ENCODE results near the gene CYP1B1. TPM values are rescaled to one million over a fixed set of nuclear protein-coding genes. Genes with fewer than 3 reads are reported as not detected.

CYP1B1 gene
- total and polyA plus RNA-seq, 2 of the 4 experiments (the other 2 are of a cell fraction), result 0.65 to 1.1 TPM

- DNase-seq (peak; percentile 19), ATAC-seq (ENCODE audit: low read depth) (no peak)
- no peak overlapping the region for H2AK9ac ChIP-seq (replicated peaks; ENCODE audit: low read depth, low read length, poor library complexity)
- ChIA-PET CTCF (no interaction called here), POLR2A (ENCODE audit: unreplicated experiment) (no interaction called here)
- no peaks in the 10 kb centered on the region for H4K20me1 ChIP-seq (ENCODE audit: insufficient read depth, low read length)
- H3K27me3 ChIP-seq (ENCODE audit: control insufficient read depth, insufficient read depth, low read length), result peaks cover 26% of the 10 kb centered on the region
- no peaks in the 10 kb centered on the region for H3K79me1 ChIP-seq (ENCODE audit: low read depth in 1 of 2, low read length in 2 of 2)
- peaks cover 2% of the 10 kb centered on the region; the same call in 1 of the 2 replicates for H3K9me3 ChIP-seq (ENCODE audit: control insufficient read depth, insufficient read depth, low read length)
- no peak overlapping the region for H2AFZ ChIP-seq (replicated peaks; ENCODE audit: low read length, poor library complexity)
- H3K4me2 ChIP-seq (ENCODE audit: low read depth, low read length), result no peak overlapping the region
- H3K18ac ChIP-seq (ENCODE audit: low read depth, low read length), result no peak overlapping the region
- no peak overlapping the region for H2AK5ac ChIP-seq (ENCODE audit: low read depth, low read length)
- H3K56ac ChIP-seq (ENCODE audit: extremely low read depth, insufficient read depth, low read length), result no peak overlapping the region
- H3K4me1 ChIP-seq (ENCODE audit: control insufficient read depth, insufficient read depth, low read length), result peaks cover 6% of the 10 kb centered on the region; the same call in 1 of the 2 replicates
- no peak overlapping the region for H4K8ac ChIP-seq (ENCODE audit: low read depth in 2 of 2, low read length in 2 of 2)
- no peak overlapping the region for H3K14ac ChIP-seq (replicated peaks; ENCODE audit: low read depth, low read length)
- H4K91ac ChIP-seq (ENCODE audit: insufficient read depth, low read depth, low read length), result no peak overlapping the region
- no peak overlapping the region for H3K9ac ChIP-seq (ENCODE audit: low read depth, low read length)
- H2BK20ac ChIP-seq (ENCODE audit: low read depth, low read length), result no peak overlapping the region
- 83% methylated on average over 2 of the region's 9 CpGs; no CpG with 5 or more reads in 1 of the 2 experiments for WGBS, 2 experiments (ENCODE audit: extremely low coverage in 2 of 2, insufficient read length in 1 of 2)
- no peaks in the 10 kb centered on the region for H3K36me3 ChIP-seq (ENCODE audit: control insufficient read depth, insufficient read depth, low read length)
- no peak overlapping the region for H3K4me3 ChIP-seq (ENCODE audit: insufficient read depth, low read depth, low read length)
- H3K27ac ChIP-seq (ENCODE audit: insufficient read depth, low read length), result no peak overlapping the region
- no peak overlapping the region for H3K23ac ChIP-seq (ENCODE audit: low read depth, low read length)
- no peak overlapping the region for H2BK15ac ChIP-seq (ENCODE audit: low read depth, low read length)
- no TSS peak for BruUV-seq (replicated peaks)
- H3K9me1 ChIP-seq (ENCODE audit: insufficient read depth, low read length), result no peaks in the 10 kb centered on the region
- H2BK120ac ChIP-seq (ENCODE audit: low read depth, low read length), result no peak overlapping the region
- dilution Hi-C loops (cut with HindIII; ENCODE audit: low sequenced_read_pairs, unreplicated experiment), result no loop called here
- in situ Hi-C loops (cut with MboI; ENCODE audit: low sequenced_read_pairs), result no loop called here
- no peak overlapping the region for H3K4ac ChIP-seq (ENCODE audit: low read depth, low read length)
- no peak for TF ChIP-seq CHD1 (IDR thresholded peaks at IDR 0.05; ENCODE audit: low read depth, low read length)
- TF ChIP-seq, protein P1, sequence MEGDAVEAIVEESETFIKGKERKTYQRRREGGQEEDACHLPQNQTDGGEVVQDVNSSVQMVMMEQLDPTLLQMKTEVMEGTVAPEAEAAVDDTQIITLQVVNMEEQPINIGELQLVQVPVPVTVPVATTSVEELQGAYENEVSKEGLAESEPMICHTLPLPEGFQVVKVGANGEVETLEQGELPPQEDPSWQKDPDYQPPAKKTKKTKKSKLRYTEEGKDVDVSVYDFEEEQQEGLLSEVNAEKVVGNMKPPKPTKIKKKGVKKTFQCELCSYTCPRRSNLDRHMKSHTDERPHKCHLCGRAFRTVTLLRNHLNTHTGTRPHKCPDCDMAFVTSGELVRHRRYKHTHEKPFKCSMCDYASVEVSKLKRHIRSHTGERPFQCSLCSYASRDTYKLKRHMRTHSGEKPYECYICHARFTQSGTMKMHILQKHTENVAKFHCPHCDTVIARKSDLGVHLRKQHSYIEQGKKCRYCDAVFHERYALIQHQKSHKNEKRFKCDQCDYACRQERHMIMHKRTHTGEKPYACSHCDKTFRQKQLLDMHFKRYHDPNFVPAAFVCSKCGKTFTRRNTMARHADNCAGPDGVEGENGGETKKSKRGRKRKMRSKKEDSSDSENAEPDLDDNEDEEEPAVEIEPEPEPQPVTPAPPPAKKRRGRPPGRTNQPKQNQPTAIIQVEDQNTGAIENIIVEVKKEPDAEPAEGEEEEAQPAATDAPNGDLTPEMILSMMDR (conservative IDR thresholded peaks at IDR 0.05; ENCODE audit: low read depth, low read length), result no peak
- no peak for TF ChIP-seq RAD21 (IDR thresholded peaks at IDR 0.05; ENCODE audit: low read length)
- TF ChIP-seq MAZ (IDR thresholded peaks at IDR 0.05; ENCODE audit: borderline replicate concordance, low read depth, low read length), result no peak
- no peak for TF ChIP-seq MAFK (IDR thresholded peaks at IDR 0.05; ENCODE audit: low read depth, low read length)
- no peak for TF ChIP-seq POLR2A (IDR thresholded peaks at IDR 0.05; ENCODE audit: low read depth, low read length)
- no peak for TF ChIP-seq SMC3 (IDR thresholded peaks at IDR 0.05; ENCODE audit: low read depth, low read length)
- no peak for TF ChIP-seq MXI1 (IDR thresholded peaks at IDR 0.05; ENCODE audit: borderline replicate concordance, low read depth, low read length)
- no peak for TF ChIP-seq RCOR1 (IDR thresholded peaks at IDR 0.05; ENCODE audit: insufficient replicate concordance, low read length)
- TF ChIP-seq, protein P2, sequence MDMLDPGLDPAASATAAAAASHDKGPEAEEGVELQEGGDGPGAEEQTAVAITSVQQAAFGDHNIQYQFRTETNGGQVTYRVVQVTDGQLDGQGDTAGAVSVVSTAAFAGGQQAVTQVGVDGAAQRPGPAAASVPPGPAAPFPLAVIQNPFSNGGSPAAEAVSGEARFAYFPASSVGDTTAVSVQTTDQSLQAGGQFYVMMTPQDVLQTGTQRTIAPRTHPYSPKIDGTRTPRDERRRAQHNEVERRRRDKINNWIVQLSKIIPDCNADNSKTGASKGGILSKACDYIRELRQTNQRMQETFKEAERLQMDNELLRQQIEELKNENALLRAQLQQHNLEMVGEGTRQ (IDR thresholded peaks at IDR 0.05; ENCODE audit: low read depth, low read length), result no peak
- TF ChIP-seq NFE2L2 (IDR thresholded peaks at IDR 0.05; ENCODE audit: low read depth, low read length), result no peak
- TF ChIP-seq, protein P3, sequence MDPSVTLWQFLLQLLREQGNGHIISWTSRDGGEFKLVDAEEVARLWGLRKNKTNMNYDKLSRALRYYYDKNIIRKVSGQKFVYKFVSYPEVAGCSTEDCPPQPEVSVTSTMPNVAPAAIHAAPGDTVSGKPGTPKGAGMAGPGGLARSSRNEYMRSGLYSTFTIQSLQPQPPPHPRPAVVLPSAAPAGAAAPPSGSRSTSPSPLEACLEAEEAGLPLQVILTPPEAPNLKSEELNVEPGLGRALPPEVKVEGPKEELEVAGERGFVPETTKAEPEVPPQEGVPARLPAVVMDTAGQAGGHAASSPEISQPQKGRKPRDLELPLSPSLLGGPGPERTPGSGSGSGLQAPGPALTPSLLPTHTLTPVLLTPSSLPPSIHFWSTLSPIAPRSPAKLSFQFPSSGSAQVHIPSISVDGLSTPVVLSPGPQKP (IDR thresholded peaks at IDR 0.05; ENCODE audit: borderline replicate concordance, low read depth, low read length), result no peak
- no peak for TF ChIP-seq RFX5 (IDR thresholded peaks at IDR 0.05; ENCODE audit: low read depth, low read length)
- no peak for TF ChIP-seq CEBPB (IDR thresholded peaks at IDR 0.05; ENCODE audit: low read depth, low read length)
- intact Hi-C loops (cut with micrococcal nuclease), result loop anchor here (5.0 kb wide), 1 partner anchor 223 kb away; no protein-coding TSS in a partner anchor
- no peak overlapping the region for H4K5ac ChIP-seq (ENCODE audit: low read depth, low read length)
- no peak overlapping the region for H2BK5ac ChIP-seq (ENCODE audit: low read depth, low read length, poor library complexity, severe bottlenecking)
Measured at GRCh38 chr2:38039121-38039910, 36.6 kb downstream of the CYP1B1 start.

Data from IMR-90 (cell line).